HEK293 (cell line): Measurements from ENCODE around the gene KRT7.

Experiments used
- CTCF ChIA-PET: fragments of 350-600 bp; formaldehyde crosslinking; extraction: SDS; loops from one replicate; lab custom pipeline; 2021; ENCODE audit warnings: antibody characterized with exemption; lab: Yijun Ruan, JAX
- POLR2A ChIA-PET: fragments of 300-600 bp; formaldehyde crosslinking; extraction: SDS; loops from one replicate; lab custom pipeline; 2020; ENCODE audit warnings: antibody characterized with exemption, inconsistent platforms; lab: Yijun Ruan, JAX
- H3K27ac ChIP-seq: fragments of 200-500 bp; sonication (Bioruptor generic); 2 replicates; pipeline ENCODE4 v1.5.1; 2014; ENCODE audit warnings: low read depth, low read length, control low read depth, inconsistent platforms; ENCODE audit errors: extremely low read depth
- H3K36me3 ChIP-seq, 2 experiments: fragments of 200-500 bp in 1 of 2; sonication (Bioruptor generic) in 1 of 2; 1 replicate in 1 of 2; 2 replicates in 1 of 2; pipeline ENCODE4 v1.5.1; 2014 to 2017; ENCODE audit warnings: inconsistent platforms in 2 of 2, low read length in 2 of 2; ENCODE audit not compliant: control insufficient read depth in 2 of 2, insufficient read depth in 1 of 2
- H3K4me1 ChIP-seq: fragments of 200-500 bp; sonication (Bioruptor generic); 2 replicates; pipeline ENCODE4 v1.5.1; 2014; ENCODE audit warnings: mild to moderate bottlenecking, low read length, inconsistent platforms; ENCODE audit not compliant: control insufficient read depth, insufficient read depth
- H3K4me3 ChIP-seq: 2 replicates; pipeline ENCODE4 v1.5.1; 2011; ENCODE audit warnings: low read depth, mild to moderate bottlenecking, control low read depth, low read length, moderate library complexity
- H3K9me3 ChIP-seq: fragments of 200-500 bp; sonication (Bioruptor generic); 2 replicates; pipeline ENCODE4 v1.5.1; 2014; ENCODE audit warnings: low read depth, low read length, inconsistent platforms; ENCODE audit not compliant: control insufficient read depth, insufficient read depth
- GLI4 ChIP-seq: fragments of 450-650 bp; formaldehyde crosslinking; IDR thresholded peaks from 2 replicates; pipeline ENCODE4 v1.5.1; 2016; ENCODE audit warnings: missing biosample characterization, missing genetic modification characterization
- GLIS1 ChIP-seq: fragments of 450-650 bp; formaldehyde crosslinking; IDR thresholded peaks from 2 replicates; pipeline ENCODE4 v1.5.1; 2016; ENCODE audit warnings: missing biosample characterization, missing genetic modification characterization
- HOXC10 ChIP-seq: sonication (generic); formaldehyde crosslinking; IDR thresholded peaks from 2 replicates; pipeline ENCODE4 v1.8.1; 2023; ENCODE audit warnings: mild to moderate bottlenecking, missing genetic modification reagents
- IKZF3 ChIP-seq: fragments of 450-650 bp; IDR thresholded peaks from 2 replicates; pipeline ENCODE4 v1.5.0; 2018; ENCODE audit warnings: missing biosample characterization, mild to moderate bottlenecking, missing genetic modification characterization, moderate library complexity
- REPIN1 ChIP-seq: fragments of 450-650 bp; formaldehyde crosslinking; IDR thresholded peaks from 2 replicates; pipeline ENCODE4 v1.5.1; 2017; ENCODE audit warnings: missing biosample characterization, missing genetic modification characterization, low read depth
- WT1 ChIP-seq: fragments of 450-650 bp; formaldehyde crosslinking; IDR thresholded peaks from 2 replicates; pipeline ENCODE4 v1.5.1; 2016; ENCODE audit warnings: missing biosample characterization, missing genetic modification characterization
- ZBTB17 ChIP-seq: fragments of 450-650 bp; formaldehyde crosslinking; IDR thresholded peaks from 2 replicates; pipeline ENCODE4 v1.5.1; 2016; ENCODE audit warnings: missing biosample characterization, missing genetic modification characterization
- ZBTB21 ChIP-seq: fragments of 450-650 bp; formaldehyde crosslinking; IDR thresholded peaks from 2 replicates; pipeline ENCODE4 v1.5.1; 2017; ENCODE audit warnings: missing biosample characterization, missing genetic modification characterization
- ZBTB48 ChIP-seq: fragments of 450-650 bp; formaldehyde crosslinking; IDR thresholded peaks from 2 replicates; pipeline ENCODE4 v1.5.1; 2016; ENCODE audit warnings: missing biosample characterization, missing genetic modification characterization
- ZBTB8A ChIP-seq: fragments of 450-650 bp; formaldehyde crosslinking; IDR thresholded peaks from 2 replicates; pipeline ENCODE4 v1.5.1; 2016; ENCODE audit warnings: missing biosample characterization, missing genetic modification characterization
- ZFP37 ChIP-seq: fragments of 450-650 bp; formaldehyde crosslinking; IDR thresholded peaks from 2 replicates; pipeline ENCODE4 v1.5.1; 2016; ENCODE audit warnings: missing biosample characterization, missing genetic modification characterization
- ZIC2 ChIP-seq: fragments of 450-650 bp; formaldehyde crosslinking; IDR thresholded peaks from 2 replicates; pipeline ENCODE4 v1.5.1; 2016; ENCODE audit warnings: missing biosample characterization, missing genetic modification characterization
- ZNF132 ChIP-seq: fragments of 450-650 bp; formaldehyde crosslinking; IDR thresholded peaks from 2 replicates; pipeline ENCODE4 v1.5.1; 2017; ENCODE audit warnings: missing biosample characterization, missing genetic modification characterization, borderline replicate concordance
- ZNF138 ChIP-seq: fragments of 450-650 bp; formaldehyde crosslinking; IDR thresholded peaks from 2 replicates; pipeline ENCODE4 v1.5.1; 2016; ENCODE audit warnings: missing biosample characterization, missing genetic modification characterization, borderline replicate concordance
- ZNF335 ChIP-seq: fragments of 450-650 bp; formaldehyde crosslinking; conservative IDR thresholded peaks from 2 replicates; pipeline ENCODE4 v1.5.1; 2016; ENCODE audit warnings: missing biosample characterization, missing genetic modification characterization
- ZNF341 ChIP-seq: fragments of 450-650 bp; formaldehyde crosslinking; IDR thresholded peaks from 2 replicates; pipeline ENCODE4; 2016; ENCODE audit warnings: low read depth, missing biosample characterization, missing genetic modification characterization
- ZNF394 ChIP-seq: fragments of 450-650 bp; formaldehyde crosslinking; IDR thresholded peaks from 2 replicates; pipeline ENCODE4 v1.5.1; 2016; ENCODE audit warnings: missing biosample characterization, missing genetic modification characterization, mild to moderate bottlenecking, moderate library complexity, borderline replicate concordance
- ZNF423 ChIP-seq: fragments of 450-650 bp; formaldehyde crosslinking; IDR thresholded peaks from 2 replicates; pipeline ENCODE4 v1.5.1; 2016; ENCODE audit warnings: missing biosample characterization, missing genetic modification characterization
- ZNF529 ChIP-seq: fragments of 450-650 bp; formaldehyde crosslinking; IDR thresholded peaks from 2 replicates; pipeline ENCODE4 v1.5.1; 2017; ENCODE audit warnings: missing genetic modification characterization, missing biosample characterization; ENCODE audit not compliant: insufficient replicate concordance
- ZNF555 ChIP-seq: fragments of 450-650 bp; formaldehyde crosslinking; conservative IDR thresholded peaks from 2 replicates; pipeline ENCODE4 v1.5.1; 2017; ENCODE audit warnings: missing biosample characterization, mild to moderate bottlenecking, missing genetic modification characterization, inconsistent platforms
- TF ChIP-seq, protein P1 (sequence below): fragments of 450-650 bp; IDR thresholded peaks from 2 replicates; pipeline ENCODE4 v1.5.1; 2018; ENCODE audit warnings: missing biosample characterization, missing genetic modification characterization
- TF ChIP-seq, protein P2 (sequence below): fragments of 450-650 bp; formaldehyde crosslinking; IDR thresholded peaks from 2 replicates; pipeline ENCODE4 v1.5.1; 2017; ENCODE audit warnings: missing biosample characterization, missing genetic modification characterization
- TF ChIP-seq, protein P3 (sequence below): fragments of 450-650 bp; formaldehyde crosslinking; IDR thresholded peaks from 2 replicates; pipeline ENCODE4 v1.5.1; 2016; ENCODE audit warnings: missing biosample characterization, missing genetic modification characterization, low read depth

The KRT7 gene

DNA sequence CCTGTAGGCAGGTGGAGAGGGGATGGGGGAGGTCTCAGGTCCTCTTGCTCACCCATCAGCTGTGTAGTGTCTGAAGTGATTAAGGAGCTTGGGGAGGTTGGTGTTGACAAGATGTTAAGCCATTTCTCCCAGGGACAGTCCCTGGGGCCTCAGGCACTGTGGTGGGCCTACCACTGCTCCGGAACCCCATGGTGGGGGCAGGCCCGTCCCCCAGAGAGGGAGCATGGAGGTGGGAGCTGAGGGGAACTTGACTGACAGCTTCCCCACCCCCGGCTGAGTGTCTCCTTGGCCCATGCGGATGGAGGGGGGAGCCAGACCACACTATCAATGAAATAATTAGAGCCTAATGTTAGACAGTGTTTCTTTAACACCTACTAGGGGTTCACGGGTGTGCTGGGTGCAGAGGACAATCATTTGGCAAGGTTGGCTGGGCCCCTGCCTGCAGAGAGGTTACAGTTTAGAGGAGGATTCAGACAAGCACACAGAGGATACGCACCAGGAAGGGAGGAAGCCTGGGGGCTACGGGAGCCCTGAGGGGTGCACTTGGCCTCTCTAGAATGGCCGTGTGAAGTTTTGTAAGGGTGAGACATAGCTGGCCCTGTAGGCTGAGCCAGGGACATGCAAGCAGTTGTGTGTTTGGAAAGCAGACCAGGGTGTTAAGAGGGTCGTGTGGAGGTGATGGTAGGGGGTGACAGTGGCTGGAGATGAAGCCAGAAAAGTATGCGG lies 22.0 kb upstream of the KRT7 start:
- ChIA-PET CTCF (interaction anchor here (0.6 to 8.0 kb wide), 13 partner anchors 9 to 184 kb away, joined by 3 to 62 read pairs (median 4); no protein-coding TSS in a partner anchor), POLR2A (interaction anchor here (1.2 kb wide), 1 partner anchor 68 kb away, joined by 3 read pairs; no protein-coding TSS in a partner anchor)
- Histone ChIP-seq H3K36me3 (no peaks in the 10 kb centered on the region), H3K9me3 (no peaks in the 10 kb centered on the region), H3K4me3 (no peak overlapping the region), H3K27ac (no peak overlapping the region), H3K4me1 (no peaks in the 10 kb centered on the region; the same call in 1 of the 2 replicates)
- TF ChIP-seq ZIC2 (tag by site-specific recombination) (peak; percentile 44; the same call in 1 of the 2 replicates), ZNF335 (tag by site-specific recombination) (peak; percentile 40), GLIS1 (tag by site-specific recombination) (peak; percentile 92), ZBTB17 (no peak), ZBTB48 (tag by site-specific recombination) (no peak), ZBTB8A (tag by site-specific recombination) (no peak), IKZF3 (tag by site-specific recombination) (no peak)
- TF ChIP-seq, protein P1, sequence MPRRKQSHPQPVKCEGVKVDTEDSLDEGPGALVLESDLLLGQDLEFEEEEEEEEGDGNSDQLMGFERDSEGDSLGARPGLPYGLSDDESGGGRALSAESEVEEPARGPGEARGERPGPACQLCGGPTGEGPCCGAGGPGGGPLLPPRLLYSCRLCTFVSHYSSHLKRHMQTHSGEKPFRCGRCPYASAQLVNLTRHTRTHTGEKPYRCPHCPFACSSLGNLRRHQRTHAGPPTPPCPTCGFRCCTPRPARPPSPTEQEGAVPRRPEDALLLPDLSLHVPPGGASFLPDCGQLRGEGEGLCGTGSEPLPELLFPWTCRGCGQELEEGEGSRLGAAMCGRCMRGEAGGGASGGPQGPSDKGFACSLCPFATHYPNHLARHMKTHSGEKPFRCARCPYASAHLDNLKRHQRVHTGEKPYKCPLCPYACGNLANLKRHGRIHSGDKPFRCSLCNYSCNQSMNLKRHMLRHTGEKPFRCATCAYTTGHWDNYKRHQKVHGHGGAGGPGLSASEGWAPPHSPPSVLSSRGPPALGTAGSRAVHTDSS (tag by site-specific recombination): no peak

DNA sequence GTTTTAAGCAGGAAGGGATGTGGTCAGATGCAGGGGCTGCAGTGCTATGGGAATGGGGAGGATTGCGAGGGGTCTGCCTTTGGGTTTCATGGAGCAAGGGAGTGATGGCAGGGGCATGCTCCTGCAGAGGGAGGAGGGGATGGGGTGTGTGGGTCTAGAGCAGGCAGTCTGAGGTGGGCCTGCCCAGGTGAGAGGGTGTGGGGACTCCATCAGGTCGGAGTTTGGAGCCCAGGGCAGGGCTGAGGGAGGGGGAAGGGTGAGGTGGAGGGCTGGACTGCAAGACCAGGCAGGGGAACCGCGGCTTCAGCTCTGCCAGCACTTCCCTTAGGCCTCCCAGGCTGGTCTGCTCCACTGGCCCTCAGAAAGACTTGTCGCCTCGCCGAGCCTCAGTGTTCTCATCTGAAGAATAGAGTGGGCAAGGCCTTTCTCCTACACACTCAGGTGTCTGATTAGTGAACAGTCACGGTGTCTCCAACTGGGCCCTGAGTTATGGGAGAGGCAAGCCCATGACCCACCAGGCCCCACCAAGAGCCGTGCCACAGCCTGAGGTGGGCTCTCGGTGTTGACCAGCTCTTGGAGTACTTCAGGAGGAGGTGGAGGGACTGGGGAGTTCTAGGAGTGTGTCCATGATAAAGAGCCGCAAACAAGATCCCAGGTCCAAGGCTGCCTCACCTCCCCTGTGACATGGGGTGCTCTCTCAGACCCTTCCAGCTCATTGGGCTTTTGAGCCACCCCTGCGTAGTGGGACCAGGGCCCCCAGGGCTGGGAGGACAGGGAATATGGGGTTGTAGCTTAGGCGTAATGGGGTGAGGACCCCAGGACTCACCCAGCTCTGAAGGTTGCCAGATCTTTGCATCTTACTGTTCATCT lies 21.1 kb upstream of the KRT7 start:
- no peaks in the 10 kb centered on the region for H3K36me3 ChIP-seq
- POLR2A ChIA-PET: no interaction called here
- no peaks in the 10 kb centered on the region; the same call in 1 of the 2 replicates for H3K4me1 ChIP-seq
- no peaks in the 10 kb centered on the region for H3K9me3 ChIP-seq
- no peak overlapping the region for H3K27ac ChIP-seq
- no peak for TF ChIP-seq ZFP37 (tag by site-specific recombination)
- no peak for TF ChIP-seq ZNF341 (tag by site-specific recombination)
- TF ChIP-seq ZNF555 (tag by site-specific recombination): no peak
- TF ChIP-seq ZNF138 (tag by site-specific recombination): no peak
- no peak for TF ChIP-seq ZNF335 (tag by site-specific recombination)
- TF ChIP-seq ZNF529: no peak
- TF ChIP-seq ZNF132: no peak
- TF ChIP-seq REPIN1 (tag by site-specific recombination): no peak
- TF ChIP-seq, protein P2, sequence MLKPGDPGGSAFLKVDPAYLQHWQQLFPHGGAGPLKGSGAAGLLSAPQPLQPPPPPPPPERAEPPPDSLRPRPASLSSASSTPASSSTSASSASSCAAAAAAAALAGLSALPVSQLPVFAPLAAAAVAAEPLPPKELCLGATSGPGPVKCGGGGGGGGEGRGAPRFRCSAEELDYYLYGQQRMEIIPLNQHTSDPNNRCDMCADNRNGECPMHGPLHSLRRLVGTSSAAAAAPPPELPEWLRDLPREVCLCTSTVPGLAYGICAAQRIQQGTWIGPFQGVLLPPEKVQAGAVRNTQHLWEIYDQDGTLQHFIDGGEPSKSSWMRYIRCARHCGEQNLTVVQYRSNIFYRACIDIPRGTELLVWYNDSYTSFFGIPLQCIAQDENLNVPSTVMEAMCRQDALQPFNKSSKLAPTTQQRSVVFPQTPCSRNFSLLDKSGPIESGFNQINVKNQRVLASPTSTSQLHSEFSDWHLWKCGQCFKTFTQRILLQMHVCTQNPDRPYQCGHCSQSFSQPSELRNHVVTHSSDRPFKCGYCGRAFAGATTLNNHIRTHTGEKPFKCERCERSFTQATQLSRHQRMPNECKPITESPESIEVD: no peak
- no peak for TF ChIP-seq GLI4
- no peak for TF ChIP-seq ZBTB21
- TF ChIP-seq, protein P3, sequence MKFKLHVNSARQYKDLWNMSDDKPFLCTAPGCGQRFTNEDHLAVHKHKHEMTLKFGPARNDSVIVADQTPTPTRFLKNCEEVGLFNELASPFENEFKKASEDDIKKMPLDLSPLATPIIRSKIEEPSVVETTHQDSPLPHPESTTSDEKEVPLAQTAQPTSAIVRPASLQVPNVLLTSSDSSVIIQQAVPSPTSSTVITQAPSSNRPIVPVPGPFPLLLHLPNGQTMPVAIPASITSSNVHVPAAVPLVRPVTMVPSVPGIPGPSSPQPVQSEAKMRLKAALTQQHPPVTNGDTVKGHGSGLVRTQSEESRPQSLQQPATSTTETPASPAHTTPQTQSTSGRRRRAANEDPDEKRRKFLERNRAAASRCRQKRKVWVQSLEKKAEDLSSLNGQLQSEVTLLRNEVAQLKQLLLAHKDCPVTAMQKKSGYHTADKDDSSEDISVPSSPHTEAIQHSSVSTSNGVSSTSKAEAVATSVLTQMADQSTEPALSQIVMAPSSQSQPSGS (tag by site-specific recombination): no peak
- TF ChIP-seq WT1: no peak
- no peak for TF ChIP-seq ZNF394 (tag by site-specific recombination)
- TF ChIP-seq HOXC10 (CRISPR knock-in tag): no peak
- no peak for TF ChIP-seq ZNF423 (tag by site-specific recombination)
- H3K4me3 ChIP-seq: no peak overlapping the region
- CTCF ChIA-PET: interaction anchor here (0.5 to 8.0 kb wide), 18 partner anchors 10 to 295 kb away, joined by 3 to 62 read pairs (median 5); partner anchors contain the start of gene KRT80
